NCI-H1436 (cell line): ENCODE results near the gene QSOX1.

Experiments
- DNase-seq: peaks from one replicate; lab custom pipeline; 2025; lab: John Stamatoyannopoulos, UW

QSOX1 gene

DNA sequence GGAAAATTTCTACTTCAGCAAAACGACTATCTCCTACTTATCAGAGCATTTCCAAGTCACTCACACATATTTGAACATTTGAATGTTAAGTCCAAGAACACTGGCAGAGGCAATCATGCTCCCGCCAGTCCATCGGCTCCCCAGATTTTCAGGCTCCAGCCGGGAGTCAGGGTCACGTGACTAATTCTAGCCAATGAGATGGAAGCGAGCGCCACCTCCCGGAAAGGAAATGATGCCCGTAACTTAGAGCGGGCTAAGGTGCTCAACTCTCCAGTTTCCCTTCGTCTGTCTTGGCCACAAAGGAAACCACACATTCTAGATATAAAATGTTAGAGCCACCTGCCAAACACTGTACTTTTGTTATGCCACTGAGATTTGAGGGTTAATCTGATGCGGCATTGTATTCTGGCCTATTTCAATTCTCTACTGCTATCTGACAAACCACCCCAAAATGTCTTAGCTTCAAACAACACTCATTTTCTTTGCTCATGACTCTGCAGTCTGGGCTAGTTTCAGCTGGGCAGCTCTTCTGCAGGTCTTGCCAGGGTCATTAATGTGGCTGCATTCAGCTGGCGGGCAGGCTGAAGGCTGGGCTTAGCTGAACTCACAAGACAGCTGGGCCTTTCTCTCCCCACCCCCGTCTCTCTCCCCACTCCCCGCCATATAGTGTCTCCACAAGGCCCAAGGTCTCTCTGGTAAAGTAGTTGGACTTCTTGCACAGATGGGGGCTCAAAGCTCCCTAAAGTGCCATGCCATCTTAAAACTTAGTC is 58.9 kb downstream of the QSOX1 start:
- no peak for DNase-seq

- no peak for DNase-seq
Observed at GRCh38 chr1:180215856-180216625, 61.4 kb downstream of the QSOX1 start.

GRCh38 chr1:180217006-180217405 is 62.3 kb downstream of the QSOX1 start:
- DNase-seq: no peak

DNA sequence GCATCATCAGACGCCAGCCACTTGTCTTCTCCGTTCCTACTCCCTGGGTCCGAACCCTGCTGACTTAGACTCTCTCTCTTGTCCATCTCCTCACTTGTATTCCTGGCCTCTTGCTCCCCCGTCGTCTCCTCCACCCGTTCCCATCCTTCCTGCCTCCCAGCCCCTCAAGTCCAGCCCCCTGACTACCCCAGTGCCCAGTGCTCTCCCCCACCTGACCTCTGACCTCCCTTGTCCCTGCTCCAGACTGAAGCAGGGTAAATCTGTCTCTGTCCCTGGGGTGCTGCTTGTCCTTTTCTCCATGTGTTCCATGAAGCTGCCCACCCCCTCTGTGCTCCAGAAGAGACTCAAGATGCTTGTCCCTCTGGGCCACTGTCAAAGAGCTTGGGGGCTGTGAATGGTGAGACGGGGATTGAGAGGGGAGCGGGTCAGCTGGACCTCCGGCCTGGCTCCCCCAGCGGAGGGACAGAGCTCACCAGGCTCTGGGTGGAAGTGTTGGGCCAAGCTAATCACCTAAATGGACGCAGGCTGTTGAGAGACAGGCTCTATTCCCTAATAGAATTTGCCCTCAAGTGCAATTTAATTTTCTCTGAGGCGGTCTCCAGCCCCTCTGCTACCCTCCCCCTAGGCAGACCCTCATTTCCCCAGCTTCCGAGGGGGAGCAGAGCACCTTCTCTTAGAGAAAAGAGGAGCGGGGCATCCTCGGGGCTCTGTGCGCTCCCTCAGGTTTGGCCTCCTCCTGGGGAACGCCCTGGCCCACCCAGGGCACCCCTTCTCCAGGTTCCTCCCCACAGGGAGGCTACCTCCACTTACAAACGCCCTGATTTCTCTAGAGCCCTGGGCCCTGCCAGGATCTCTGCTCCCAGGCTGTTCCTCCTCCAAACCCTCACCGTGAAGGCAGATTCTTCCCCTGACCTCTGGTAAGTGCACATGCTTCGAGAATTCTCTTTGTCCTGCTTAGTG is 64.4 kb downstream of the QSOX1 start:
- no peak for DNase-seq

DNA sequence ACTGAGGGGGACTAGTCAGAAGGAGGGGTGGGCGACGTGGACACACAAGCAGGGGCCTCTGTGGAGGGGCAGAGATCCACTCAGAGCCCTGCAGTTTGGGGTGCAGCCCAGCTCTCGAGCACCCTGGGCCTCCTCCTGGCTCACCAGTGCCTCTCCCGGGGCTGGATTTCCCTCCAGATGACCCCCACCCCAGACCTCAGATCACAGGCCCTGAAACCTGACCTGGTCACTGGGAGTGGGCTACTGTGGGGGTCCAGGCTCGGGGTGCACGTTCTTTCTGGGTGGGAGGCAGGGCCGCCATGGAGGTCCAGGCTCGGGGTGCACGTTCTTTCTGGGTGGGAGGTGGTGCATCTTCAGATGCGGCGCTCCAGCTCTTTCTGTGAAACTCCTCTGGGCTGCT is 65.1 kb downstream of the QSOX1 start:
- no peak for DNase-seq

DNA sequence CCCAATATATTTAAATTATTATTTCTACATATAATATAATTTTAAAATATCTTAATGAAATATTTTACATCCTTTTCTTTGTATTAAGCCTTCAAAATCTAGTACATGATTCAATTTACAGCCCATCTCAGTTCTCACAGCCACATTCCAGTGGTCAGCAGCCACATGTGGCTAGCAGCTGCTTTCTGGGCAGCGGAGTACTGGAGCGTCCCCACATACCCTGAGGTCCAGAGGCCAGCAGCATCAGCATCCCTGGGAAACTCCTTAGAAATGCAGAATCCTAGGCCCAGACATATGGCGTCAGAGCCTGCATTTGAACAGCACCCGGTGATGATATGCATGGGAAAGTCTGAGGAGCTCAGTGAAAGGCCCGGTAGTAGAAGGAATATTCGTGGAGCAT is 66.8 kb downstream of the QSOX1 start:
- DNase-seq: no peak

DNA sequence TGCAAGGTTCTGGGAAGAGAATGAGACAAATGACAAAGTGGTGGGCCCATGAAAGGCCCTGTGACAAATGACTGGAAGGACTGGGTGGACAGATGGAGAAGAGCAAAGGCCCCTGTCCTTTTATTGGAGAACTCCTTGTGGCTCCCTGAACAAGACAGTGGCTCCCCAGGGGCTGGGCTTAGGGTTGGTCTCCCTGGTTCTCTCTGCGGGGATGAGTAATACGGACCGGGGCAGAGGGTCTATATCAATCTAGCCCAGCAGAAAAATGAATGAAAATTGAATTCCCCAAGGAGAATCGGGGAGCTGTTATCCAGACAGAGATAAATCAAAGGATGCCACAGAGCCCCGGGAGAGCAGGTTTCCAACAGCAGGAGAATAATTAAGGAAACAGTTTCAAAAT is 70.2 kb downstream of the QSOX1 start:
- no peak for DNase-seq

- no peak for DNase-seq
Observed at GRCh38 chr1:180225403-180225802, 70.7 kb downstream of the QSOX1 start.

DNA sequence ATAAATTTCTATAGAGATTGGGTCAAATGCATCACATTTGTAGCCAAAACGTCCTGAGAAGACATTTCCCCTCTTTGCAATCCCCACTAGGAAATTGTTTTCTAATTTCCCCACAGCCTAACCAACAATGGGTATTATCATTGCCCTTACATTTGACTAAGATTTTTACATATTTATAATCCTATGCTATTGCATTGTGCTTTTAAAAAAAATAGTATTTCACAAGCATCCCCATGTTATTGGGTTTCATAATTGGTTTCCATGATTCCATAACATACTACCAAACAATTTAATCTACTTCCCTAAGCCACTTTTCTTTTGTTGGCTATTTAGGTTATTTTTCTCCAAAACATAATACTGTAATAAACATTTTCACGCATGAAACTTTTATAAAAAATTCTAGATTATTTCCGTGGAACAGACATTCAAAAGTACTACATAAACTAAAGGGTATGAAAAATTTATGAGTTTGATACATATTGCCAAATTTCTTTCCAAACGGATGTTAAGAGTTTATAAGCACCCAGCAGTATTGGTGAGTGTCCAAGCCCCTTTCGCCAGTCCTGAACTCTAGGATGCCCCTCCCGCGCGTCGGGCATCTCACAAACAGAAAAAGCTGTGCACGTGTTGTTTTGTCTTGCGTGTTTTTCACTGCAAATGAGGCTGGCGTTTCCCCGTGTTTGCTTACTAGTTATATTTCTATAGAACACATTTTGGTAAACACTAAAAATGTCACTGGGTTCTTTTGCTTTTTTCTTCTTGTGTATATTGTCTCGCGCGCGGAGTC is 73.4 kb downstream of the QSOX1 start:
- no peak for DNase-seq

- no peak for DNase-seq
Observed at GRCh38 chr1:180228648-180229482, 74.2 kb downstream of the QSOX1 start.

DNA sequence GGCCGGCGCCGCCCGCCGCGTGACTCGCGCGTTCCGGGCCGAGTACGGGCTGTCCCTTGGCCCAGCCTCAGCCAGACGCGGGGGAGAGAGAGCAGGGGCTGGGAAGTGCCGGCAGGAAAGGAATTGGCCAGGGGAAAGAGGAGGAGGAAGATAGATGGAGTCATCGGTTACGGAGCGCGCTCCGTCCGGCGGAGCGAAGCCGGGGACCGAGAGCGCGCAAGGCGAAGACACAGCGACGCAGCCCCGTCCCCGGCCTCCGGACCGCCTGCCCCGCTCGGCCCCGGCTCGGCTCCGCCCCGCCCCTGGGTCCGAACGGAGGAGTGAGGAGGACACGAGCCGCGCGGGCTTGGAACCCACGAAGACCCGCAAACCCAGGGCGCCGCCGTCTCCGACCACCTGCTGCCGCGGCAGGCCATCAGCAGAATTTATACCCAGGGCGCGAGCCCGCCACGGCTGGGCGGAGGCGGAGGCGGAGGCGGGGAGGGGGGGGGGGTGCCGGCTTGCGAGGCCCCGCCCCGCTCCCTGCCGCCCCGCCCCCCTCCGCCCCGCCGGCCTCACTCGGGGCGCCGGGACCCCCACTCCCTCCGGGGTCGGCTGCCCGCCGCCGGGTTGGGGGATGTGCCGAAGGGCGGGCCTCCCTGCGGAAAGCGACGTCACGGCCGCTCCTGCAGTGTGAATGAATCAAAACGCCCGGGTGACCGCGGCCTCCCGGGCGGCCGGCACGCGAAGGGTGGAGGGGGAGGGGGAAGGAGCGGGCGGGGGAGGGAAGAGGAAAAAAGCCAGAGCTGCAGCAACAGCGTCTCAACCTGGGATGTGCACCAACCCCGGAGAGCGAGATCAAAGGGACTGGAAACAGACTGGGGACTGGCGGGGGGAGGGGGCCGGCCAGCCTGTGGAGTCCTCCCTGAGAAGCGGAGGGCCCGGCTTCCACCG is 75.1 kb downstream of the QSOX1 start, which contains the start of gene LHX4:
LHX4 (plus strand) TSS at position 782 of the 933 bp plus-strand sequence. CDS start 266 bp downstream, outside the sequence.
- no peak for DNase-seq

DNA sequence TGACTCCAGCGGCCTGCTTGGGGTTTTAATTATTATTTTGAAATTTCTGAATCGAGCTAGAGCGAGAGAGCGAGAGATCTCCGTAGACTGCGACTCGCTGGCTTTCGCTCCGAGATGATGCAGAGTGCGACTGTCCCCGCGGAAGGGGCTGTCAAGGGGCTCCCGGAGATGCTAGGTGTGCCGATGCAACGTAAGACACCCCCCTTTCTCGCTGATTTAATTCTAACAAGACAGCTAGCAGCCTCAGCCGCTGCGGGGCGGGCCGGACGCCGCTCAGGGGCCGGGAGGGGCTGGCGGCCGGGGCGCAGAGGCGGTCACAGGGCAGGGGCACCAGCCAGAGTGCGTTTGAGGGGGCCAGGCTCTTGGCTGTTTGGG is 75.7 kb downstream of the QSOX1 start:
- DNase-seq: no peak

DNA sequence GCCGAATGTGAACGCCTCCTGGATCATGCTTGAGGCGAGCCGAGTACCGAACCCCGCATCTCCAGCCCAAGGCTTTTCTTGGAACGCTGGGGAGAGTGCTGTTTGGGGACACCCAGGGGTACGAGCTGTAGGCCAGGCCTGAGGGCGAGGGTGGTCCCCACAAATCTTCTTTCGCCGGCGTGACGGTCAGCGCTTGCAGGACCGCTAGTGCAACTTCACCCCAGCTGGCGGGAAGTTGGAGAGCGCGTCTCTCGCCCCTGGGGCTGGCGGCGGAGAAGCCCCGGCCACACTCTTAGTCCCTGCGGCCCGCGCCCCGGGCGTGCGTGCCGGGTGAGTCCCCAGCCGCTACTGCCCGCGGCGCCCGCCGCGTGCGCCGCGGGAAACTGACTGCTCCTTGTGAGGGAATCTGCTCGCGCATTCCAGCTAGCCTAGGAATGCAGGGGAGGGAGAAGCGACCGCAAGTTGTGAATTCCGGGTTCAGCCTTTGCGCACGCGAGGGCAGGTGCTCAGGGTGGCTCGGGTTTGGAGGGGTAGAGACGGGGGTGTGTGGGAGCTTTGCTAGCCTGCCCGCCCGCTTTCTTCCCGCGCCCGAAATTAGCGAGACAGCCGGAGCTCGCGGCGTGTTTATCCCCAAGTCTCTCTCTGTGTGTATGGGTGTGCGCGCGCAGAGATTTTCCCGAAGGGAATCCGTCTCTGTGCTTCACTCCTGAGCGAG is 76.3 kb downstream of the QSOX1 start:
- DNase-seq: no peak

GRCh38 chr1:180231506-180231921 is 76.8 kb downstream of the QSOX1 start:
- DNase-seq: no peak

GRCh38 chr1:180231936-180232335 is 77.3 kb downstream of the QSOX1 start:
- DNase-seq: no peak

- DNase-seq: no peak
Observed at GRCh38 chr1:180232521-180233043, 77.9 kb downstream of the QSOX1 start.

GRCh38 chr1:180233191-180234011 is 78.7 kb downstream of the QSOX1 start:
- DNase-seq: no peak
